HUES64 (cell line): Measurements from ENCODE around the gene MCF2L2.

Experiments used
- H3K27ac ChIP-seq: 2 replicates; pipeline ENCODE4 v1.7.0; 2013; ENCODE audit warnings: low read depth, low read length, inconsistent platforms
- H3K27me3 ChIP-seq: 2 replicates; pipeline ENCODE4 v1.6.1; 2013; ENCODE audit warnings: mild to moderate bottlenecking, low read length; ENCODE audit not compliant: insufficient read depth
- H3K36me3 ChIP-seq: 2 replicates; pipeline ENCODE4 v1.6.1; 2013; ENCODE audit warnings: mild to moderate bottlenecking, low read length; ENCODE audit not compliant: insufficient read depth
- H3K4me1 ChIP-seq: 2 replicates; pipeline ENCODE4 v1.6.1; 2013; ENCODE audit warnings: mild to moderate bottlenecking, low read length, moderate library complexity; ENCODE audit not compliant: insufficient read depth
- H3K4me3 ChIP-seq: 2 replicates; pipeline ENCODE4 v1.5.1; 2013; ENCODE audit warnings: mild to moderate bottlenecking, low read length, moderate library complexity
- H3K9ac ChIP-seq: 2 replicates; pipeline ENCODE4 v1.6.1; 2013; ENCODE audit warnings: mild to moderate bottlenecking, low read depth, low read length
- H3K9me3 ChIP-seq: 2 replicates; pipeline ENCODE4 v1.6.1; 2013; ENCODE audit warnings: low read depth, low read length; ENCODE audit not compliant: insufficient read depth
- WGBS: fragments of 150-250, 120-280 bp; methylation state at CpG from one replicate; pipeline ENCODE4 v1.1.7; 2013; ENCODE audit warnings: missing lambda C conversion rate; 5-methylcytosine and 5-hydroxymethylcytosine counted together

The MCF2L2 gene

DNA sequence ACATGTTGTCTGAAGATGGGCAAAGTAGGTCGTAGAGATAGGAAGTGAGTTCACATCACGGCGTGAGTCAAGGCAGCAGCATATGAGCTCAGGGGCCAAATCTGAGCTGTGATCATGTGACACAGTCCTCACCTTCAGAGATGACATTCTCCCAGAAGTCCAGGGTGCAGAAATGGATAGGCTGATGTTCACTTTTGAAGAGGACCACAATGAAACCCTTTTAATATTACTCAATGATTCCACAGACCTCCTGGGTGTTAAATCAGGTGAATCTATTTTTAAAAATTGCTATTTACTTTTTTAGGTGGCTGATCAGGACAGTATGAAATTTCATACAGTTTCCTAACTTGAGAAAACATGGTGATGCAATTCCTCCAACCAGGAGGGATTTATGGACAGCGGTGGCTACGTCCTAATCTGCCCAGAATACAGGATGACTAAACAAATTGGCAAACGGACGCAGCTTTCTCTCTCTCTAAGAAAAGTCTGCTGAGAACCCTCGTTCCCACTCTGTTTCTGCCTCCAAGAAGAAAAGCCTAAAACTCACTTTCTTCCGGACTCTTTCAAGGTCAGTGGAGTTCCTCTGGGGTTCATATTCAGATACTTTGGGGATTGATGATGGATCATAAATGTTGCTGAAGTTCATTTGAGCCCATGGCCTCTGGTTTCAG lies 141.0 kb downstream of the MCF2L2 start:
- no peaks in the 10 kb centered on the region for H3K4me1 ChIP-seq
- no peaks in the 10 kb centered on the region for H3K9me3 ChIP-seq
- no peak overlapping the region for H3K27ac ChIP-seq
- 95% methylated on average over 9 of the region's 9 CpGs for WGBS
- no peak overlapping the region for H3K4me3 ChIP-seq
- H3K36me3 ChIP-seq: peaks cover 10% of the 10 kb centered on the region; the same call in 1 of the 2 replicates
- no peaks in the 10 kb centered on the region for H3K27me3 ChIP-seq
- H3K9ac ChIP-seq: no peak overlapping the region

DNA sequence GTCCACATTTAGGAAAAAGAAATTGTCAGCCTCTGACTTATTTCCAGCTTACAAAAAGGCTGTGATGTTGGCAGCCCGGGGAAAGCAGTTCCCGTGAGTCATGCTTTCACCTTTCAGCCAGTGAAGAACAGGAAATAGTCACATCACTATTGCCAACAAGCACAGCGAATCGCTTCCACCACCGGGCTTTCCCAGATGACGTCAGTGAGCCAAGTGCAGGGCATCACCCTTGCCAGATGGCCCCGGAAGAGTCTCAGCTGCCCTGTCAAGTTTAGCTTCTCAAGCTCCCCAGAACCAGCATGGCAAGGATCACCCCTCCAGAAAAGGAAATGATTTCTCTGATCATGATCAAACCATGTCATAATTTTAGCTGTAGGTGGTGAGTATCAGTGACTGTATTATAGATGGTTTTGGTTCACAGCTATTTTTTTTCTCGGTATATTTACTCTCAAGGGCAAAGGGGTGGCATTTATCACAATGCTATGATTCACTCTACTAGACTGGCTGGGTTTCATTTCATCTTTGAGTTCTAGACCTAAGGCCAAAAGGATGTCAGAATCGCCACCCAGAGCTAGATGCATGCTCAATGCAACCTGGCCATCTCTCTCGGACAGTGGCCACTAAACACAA lies 142.5 kb downstream of the MCF2L2 start:
- Histone ChIP-seq H3K9me3 (no peaks in the 10 kb centered on the region), H3K27ac (no peak overlapping the region), H3K4me3 (no peak overlapping the region), H3K4me1 (no peaks in the 10 kb centered on the region), H3K36me3 (peaks cover 10% of the 10 kb centered on the region; the same call in 1 of the 2 replicates), H3K27me3 (no peaks in the 10 kb centered on the region), H3K9ac (no peak overlapping the region)
- 74% methylated on average over 10 of the region's 10 CpGs for WGBS

DNA sequence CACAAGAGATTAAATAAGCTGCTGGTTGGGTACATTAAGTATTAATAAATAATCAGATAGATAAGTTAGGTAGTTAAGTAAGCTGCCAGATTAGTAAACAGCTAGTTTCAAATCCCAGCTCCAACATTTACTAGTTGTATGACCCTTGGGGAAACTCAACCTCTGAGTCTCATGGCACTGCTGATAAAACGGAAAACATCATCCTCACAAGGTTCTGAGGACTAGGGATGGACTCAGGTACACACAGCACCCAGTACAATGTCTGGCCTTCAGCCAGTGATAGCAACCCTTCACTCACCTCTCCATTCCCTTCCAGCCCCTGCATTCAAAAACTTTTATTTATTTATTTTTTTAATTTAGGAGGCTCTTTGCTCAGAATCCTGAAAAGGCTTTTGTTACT lies 143.1 kb downstream of the MCF2L2 start:
- H3K9me3 ChIP-seq: no peaks in the 10 kb centered on the region
- H3K27me3 ChIP-seq: no peaks in the 10 kb centered on the region
- no peaks in the 10 kb centered on the region for H3K4me1 ChIP-seq
- H3K27ac ChIP-seq: no peak overlapping the region
- no peak overlapping the region for H3K9ac ChIP-seq
- H3K4me3 ChIP-seq: no peak overlapping the region
- 89% methylated on average over 1 of the region's 1 CpG for WGBS
- peaks cover 10% of the 10 kb centered on the region; the same call in 1 of the 2 replicates for H3K36me3 ChIP-seq

DNA sequence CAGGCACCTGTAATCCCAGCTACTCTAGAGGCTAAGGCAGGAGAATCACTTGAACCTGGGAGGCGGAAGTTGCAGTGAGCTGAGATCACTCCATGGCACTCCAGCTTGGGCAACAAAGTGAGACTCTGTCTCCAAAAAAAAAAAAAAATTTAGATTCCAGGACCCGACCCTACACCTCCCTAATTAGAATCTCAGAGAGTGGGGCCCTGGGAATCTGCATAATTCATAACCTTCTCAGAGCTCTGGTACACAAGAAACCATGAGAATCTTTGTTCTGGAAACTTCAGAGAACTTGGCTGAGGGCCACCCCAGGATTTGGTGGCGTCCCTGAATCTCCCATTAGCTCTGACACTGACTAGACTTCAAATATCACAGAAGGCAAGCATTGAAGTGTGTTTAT lies 143.8 kb downstream of the MCF2L2 start:
- H3K9me3 ChIP-seq: no peaks in the 10 kb centered on the region
- H3K4me1 ChIP-seq: no peaks in the 10 kb centered on the region
- H3K27ac ChIP-seq: no peak overlapping the region
- 86% methylated on average over 3 of the region's 3 CpGs for WGBS
- no peak overlapping the region for H3K4me3 ChIP-seq
- peaks cover 10% of the 10 kb centered on the region; the same call in 1 of the 2 replicates for H3K36me3 ChIP-seq
- H3K27me3 ChIP-seq: no peaks in the 10 kb centered on the region
- no peak overlapping the region for H3K9ac ChIP-seq

DNA sequence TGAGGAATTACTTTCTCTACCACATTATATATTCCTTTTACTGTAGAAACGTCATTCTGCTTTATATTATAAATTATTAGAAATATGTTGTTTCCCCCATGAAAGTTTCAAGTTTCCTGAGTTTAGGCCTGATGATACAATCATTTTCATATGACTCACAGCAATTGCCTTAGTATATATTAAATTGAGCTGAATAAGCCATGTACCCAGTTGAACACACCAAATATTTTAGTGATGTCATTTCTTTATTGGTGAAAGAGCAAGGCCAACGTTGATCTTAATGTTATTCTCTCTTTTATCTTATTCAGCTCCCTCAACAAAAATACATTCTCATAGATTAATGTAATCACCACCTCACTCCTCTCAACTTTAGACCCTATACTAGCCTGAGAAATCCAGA lies 144.5 kb downstream of the MCF2L2 start:
- H3K9me3 ChIP-seq: no peaks in the 10 kb centered on the region
- peaks cover 6% of the 10 kb centered on the region; the same call in 1 of the 2 replicates for H3K36me3 ChIP-seq
- no peak overlapping the region for H3K4me3 ChIP-seq
- WGBS: 100% methylated on average over 1 of the region's 2 CpGs
- no peaks in the 10 kb centered on the region for H3K4me1 ChIP-seq
- H3K9ac ChIP-seq: no peak overlapping the region
- no peaks in the 10 kb centered on the region for H3K27me3 ChIP-seq
- no peak overlapping the region for H3K27ac ChIP-seq

DNA sequence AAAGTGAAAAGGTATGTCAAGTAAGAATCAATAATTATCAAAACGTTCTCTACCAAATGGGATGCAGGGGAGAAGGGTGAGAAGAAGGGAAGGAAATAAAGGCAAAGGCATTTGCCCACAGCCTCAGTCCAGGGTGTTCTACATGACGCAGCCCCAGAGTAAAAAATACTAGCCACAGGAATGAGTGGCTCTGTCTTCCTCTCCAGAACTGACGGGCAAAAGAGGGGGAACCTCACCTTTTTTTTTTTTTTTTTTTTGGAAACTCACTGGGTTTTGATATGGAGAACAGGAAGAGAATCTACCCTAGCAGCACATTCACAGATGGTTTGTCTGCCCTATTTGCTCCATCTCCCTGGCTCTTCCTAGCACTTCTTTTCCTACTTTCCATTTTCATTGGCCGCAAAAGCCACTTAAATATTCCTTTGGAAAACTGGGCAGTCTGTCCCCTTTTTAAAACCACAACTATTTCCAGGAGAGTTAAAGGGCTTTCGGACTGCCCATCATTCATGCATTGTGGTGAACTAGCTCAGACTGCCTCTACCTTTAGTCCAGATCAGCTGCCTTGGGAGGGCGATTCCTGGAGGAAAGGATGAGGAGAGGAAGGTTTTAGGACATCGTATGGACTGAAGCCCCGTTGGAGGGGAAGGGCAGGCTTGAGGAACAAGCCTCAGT lies 147.2 kb downstream of the MCF2L2 start:
- Histone ChIP-seq H3K27ac (no peak overlapping the region), H3K9ac (no peak overlapping the region), H3K27me3 (no peaks in the 10 kb centered on the region), H3K4me1 (no peaks in the 10 kb centered on the region), H3K9me3 (no peaks in the 10 kb centered on the region), H3K4me3 (no peak overlapping the region), H3K36me3 (no peaks in the 10 kb centered on the region)
- WGBS: 87% methylated on average over 8 of the region's 8 CpGs

DNA sequence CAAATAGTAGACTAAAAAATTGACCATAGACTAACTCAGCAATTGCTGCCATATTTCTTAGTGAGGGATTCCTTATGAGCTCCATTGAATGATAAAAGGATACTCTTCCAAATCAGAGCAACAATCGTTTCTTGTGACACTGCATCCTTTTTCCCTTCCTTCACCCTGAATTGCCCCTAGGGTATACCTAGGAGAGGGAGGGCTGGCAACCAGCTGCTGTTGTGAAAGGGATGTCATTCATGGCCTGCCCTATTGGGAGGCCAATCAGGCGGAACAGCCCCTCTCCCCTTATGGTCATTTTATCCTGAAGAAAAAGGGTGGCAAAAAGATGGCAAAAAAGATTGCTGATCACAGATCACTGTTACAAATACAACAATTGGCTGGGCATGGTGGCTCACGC lies 149.0 kb downstream of the MCF2L2 start:
- H3K4me1 ChIP-seq: no peaks in the 10 kb centered on the region
- no peaks in the 10 kb centered on the region for H3K9me3 ChIP-seq
- no peak overlapping the region for H3K4me3 ChIP-seq
- H3K27ac ChIP-seq: no peak overlapping the region
- 79% methylated on average over 3 of the region's 3 CpGs for WGBS
- no peaks in the 10 kb centered on the region for H3K36me3 ChIP-seq
- no peaks in the 10 kb centered on the region for H3K27me3 ChIP-seq
- no peak overlapping the region for H3K9ac ChIP-seq

DNA sequence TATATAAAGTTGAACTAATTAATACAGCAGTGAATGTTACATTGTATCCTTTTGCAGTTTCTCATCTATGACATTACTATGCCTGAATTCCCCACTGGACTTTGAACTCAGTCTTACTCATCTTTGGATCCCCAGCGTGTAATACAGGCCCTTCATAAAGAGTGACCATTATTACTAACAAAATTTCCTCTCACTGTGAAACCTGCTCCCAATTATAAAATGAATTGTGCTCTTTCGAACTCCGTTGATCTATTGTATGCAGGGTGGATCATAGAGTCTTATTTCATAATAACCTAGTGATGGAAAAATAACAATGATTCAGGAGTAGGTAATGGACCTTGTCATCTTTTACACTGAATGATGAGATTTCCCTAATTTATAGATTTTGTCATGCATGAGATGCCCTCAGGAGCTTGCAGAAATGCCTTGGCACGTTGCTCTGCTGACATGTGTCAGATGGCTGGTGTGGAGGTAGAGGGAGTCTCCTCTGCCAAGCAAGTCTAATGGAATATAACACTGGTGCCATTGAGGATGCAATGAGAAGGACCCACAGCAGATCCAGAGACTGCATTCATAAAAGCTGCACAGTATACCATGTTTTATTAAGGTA lies 149.8 kb downstream of the MCF2L2 start:
- Histone ChIP-seq H3K4me3 (no peak overlapping the region), H3K9ac (no peak overlapping the region), H3K36me3 (no peaks in the 10 kb centered on the region), H3K4me1 (no peaks in the 10 kb centered on the region), H3K9me3 (no peaks in the 10 kb centered on the region), H3K27me3 (no peaks in the 10 kb centered on the region), H3K27ac (no peak overlapping the region)
- 90% methylated on average over 4 of the region's 4 CpGs for WGBS

DNA sequence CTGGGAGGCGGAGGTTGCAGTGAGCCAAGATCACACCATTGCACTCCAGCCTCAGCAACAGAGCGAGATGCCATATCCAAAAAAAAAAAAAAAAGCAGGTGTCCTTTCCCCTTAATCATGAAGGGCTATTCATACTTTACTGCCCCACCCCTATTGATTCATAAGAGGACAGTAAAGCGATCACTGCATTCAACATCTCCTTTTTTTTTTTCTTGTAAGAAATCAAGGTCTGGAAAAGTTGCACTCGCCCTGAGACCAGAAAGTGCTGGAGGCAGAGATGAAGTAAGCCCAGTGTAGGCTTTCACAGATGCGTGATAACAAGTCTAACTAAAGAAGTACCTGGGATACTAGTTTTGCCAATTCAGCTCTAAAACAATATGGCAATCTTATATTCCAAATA lies 151.2 kb downstream of the MCF2L2 start:
- H3K36me3 ChIP-seq: no peaks in the 10 kb centered on the region
- no peak overlapping the region for H3K27ac ChIP-seq
- no peak overlapping the region for H3K9ac ChIP-seq
- H3K9me3 ChIP-seq: no peaks in the 10 kb centered on the region
- H3K27me3 ChIP-seq: no peaks in the 10 kb centered on the region
- no peak overlapping the region for H3K4me3 ChIP-seq
- WGBS: 95% methylated on average over 5 of the region's 5 CpGs
- no peaks in the 10 kb centered on the region for H3K4me1 ChIP-seq

DNA sequence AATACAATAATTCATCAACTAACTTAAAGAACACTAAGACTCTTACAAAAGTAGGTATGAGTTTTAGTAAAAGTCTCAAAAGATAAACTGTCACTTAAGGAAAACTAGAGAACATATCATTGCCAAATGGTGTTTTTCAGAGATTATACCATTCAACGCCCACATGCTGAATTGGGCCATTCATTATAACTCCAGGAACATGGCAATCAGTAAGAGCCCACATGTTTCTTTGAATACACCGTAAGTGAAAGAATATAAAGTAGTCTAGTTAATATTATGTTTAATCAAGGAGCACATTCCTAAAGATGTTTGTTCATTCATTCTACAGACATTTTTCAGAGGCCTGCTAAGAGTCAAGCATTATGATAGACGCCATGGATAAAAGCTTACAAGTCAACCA lies 152.5 kb downstream of the MCF2L2 start:
- no peak overlapping the region for H3K4me3 ChIP-seq
- no peak overlapping the region for H3K9ac ChIP-seq
- H3K36me3 ChIP-seq: peaks cover 4% of the 10 kb centered on the region; the same call in 1 of the 2 replicates
- no peaks in the 10 kb centered on the region for H3K9me3 ChIP-seq
- no peaks in the 10 kb centered on the region for H3K4me1 ChIP-seq
- no peak overlapping the region for H3K27ac ChIP-seq
- 99% methylated on average over 3 of the region's 3 CpGs for WGBS
- H3K27me3 ChIP-seq: no peaks in the 10 kb centered on the region

DNA sequence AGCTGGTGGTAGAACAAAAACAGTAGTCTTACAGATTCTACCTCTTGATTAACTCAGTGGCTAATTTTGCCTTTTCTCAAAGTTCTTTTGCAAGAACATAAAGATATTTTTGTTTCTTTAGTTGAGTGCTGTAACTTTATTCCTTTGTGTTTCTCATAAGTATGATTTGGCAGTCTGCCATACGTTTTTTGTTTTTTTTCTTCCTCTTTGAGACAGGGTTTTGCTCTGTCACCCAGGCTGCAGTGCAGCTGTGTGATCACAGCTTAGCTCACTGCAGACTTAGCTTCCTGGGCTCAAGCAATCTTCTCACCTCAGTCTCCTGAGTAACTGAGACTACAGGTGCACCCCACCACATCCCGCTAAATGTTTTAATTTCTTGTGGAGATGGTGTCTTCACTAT lies 153.0 kb downstream of the MCF2L2 start:
- WGBS: 86% methylated on average over 1 of the region's 2 CpGs
- H3K4me1 ChIP-seq: no peaks in the 10 kb centered on the region
- no peaks in the 10 kb centered on the region for H3K9me3 ChIP-seq
- no peak overlapping the region for H3K4me3 ChIP-seq
- no peaks in the 10 kb centered on the region for H3K27me3 ChIP-seq
- peaks cover 9% of the 10 kb centered on the region for H3K36me3 ChIP-seq
- H3K27ac ChIP-seq: no peak overlapping the region
- no peak overlapping the region for H3K9ac ChIP-seq
